H9 (cell line): ENCODE results near the gene NAP1L1. TPM values are rescaled to one million over a fixed set of nuclear protein-coding genes. Genes with fewer than 3 reads are reported as not detected.

Experiments
- DNase-seq: peaks from one replicate; pipeline ENCODE4 v3.0.0-alpha.2; 2017
- H2AFZ ChIP-seq: one replicate; pipeline ENCODE4 v1.6.1; 2013; ENCODE audit warnings: mild to moderate bottlenecking, low read length, control low read depth, moderate library complexity
- H2AK5ac ChIP-seq: 2 replicates; pipeline ENCODE4 v1.6.1; 2013; ENCODE audit warnings: low read length, control low read depth, mixed read lengths; ENCODE audit not compliant: insufficient read length
- H2BK120ac ChIP-seq: one replicate; pipeline ENCODE4 v1.6.1; 2013; ENCODE audit warnings: low read depth, mild to moderate bottlenecking, low read length, control low read depth, inconsistent platforms; ENCODE audit not compliant: poor library complexity, severe bottlenecking
- H2BK12ac ChIP-seq: 2 replicates; pipeline ENCODE4 v1.6.1; 2013; ENCODE audit warnings: low read length, control low read depth, mixed read lengths, low read depth; ENCODE audit not compliant: insufficient read length
- H2BK15ac ChIP-seq: 2 replicates; pipeline ENCODE4 v1.6.1; 2013; ENCODE audit warnings: low read depth, low read length, control low read depth
- H2BK20ac ChIP-seq: one replicate; pipeline ENCODE4 v1.6.1; 2013; ENCODE audit warnings: low read depth, mild to moderate bottlenecking, low read length, control low read depth, inconsistent platforms; ENCODE audit not compliant: poor library complexity, severe bottlenecking
- H2BK5ac ChIP-seq: 2 replicates; pipeline ENCODE4 v1.6.1; 2013; ENCODE audit warnings: low read length, control low read depth, mixed read lengths; ENCODE audit not compliant: insufficient read length
- H3K14ac ChIP-seq: 2 replicates; pipeline ENCODE4 v1.6.1; 2013; ENCODE audit warnings: low read length, control low read depth; ENCODE audit not compliant: insufficient read depth
- H3K18ac ChIP-seq: 2 replicates; pipeline ENCODE4 v1.6.1; 2013; ENCODE audit warnings: low read depth, mild to moderate bottlenecking, mixed read lengths, low read length, control low read depth; ENCODE audit not compliant: insufficient read length
- H3K23ac ChIP-seq: 2 replicates; pipeline ENCODE4 v1.6.1; 2013; ENCODE audit warnings: low read length, control low read depth, mixed read lengths, low read depth; ENCODE audit not compliant: insufficient read length
- H3K23me2 ChIP-seq: 2 replicates; pipeline ENCODE4 v1.6.1; 2013; ENCODE audit warnings: low read depth, mild to moderate bottlenecking, mixed read lengths, low read length, control low read depth; ENCODE audit not compliant: insufficient read length, poor library complexity, severe bottlenecking
- H3K27ac ChIP-seq: 2 replicates; pipeline ENCODE4 v1.5.1; 2013; ENCODE audit warnings: low read length, control low read depth, mixed read lengths, low read depth; ENCODE audit not compliant: insufficient read length
- H3K27me3 ChIP-seq: 2 replicates; pipeline ENCODE4 v1.6.1; 2013; ENCODE audit warnings: low read length, control low read depth, inconsistent platforms; ENCODE audit not compliant: insufficient read depth
- H3K4ac ChIP-seq: 2 replicates; pipeline ENCODE4 v1.6.1; 2013; ENCODE audit warnings: low read depth, mild to moderate bottlenecking, control low read depth, inconsistent platforms, low read length, moderate library complexity
- H3K4me1 ChIP-seq: 2 replicates; pipeline ENCODE4 v1.6.1; 2013; ENCODE audit warnings: low read length, control low read depth, inconsistent platforms; ENCODE audit not compliant: insufficient read depth
- H3K4me2 ChIP-seq: 2 replicates; pipeline ENCODE4 v1.6.1; 2013; ENCODE audit warnings: low read length, control low read depth, mixed read lengths; ENCODE audit not compliant: insufficient read length, insufficient read depth
- H3K56ac ChIP-seq: 2 replicates; pipeline ENCODE4 v1.6.1; 2013; ENCODE audit warnings: low read depth, mild to moderate bottlenecking, mixed read lengths, low read length, control low read depth; ENCODE audit not compliant: insufficient read length
- H3K79me1 ChIP-seq: 2 replicates; pipeline ENCODE4 v1.6.1; 2013; ENCODE audit warnings: low read depth, mild to moderate bottlenecking, moderate library complexity, low read length, control low read depth, inconsistent platforms; ENCODE audit not compliant: insufficient read depth, poor library complexity, severe bottlenecking
- H3K79me2 ChIP-seq: 2 replicates; pipeline ENCODE4 v1.6.1; 2013; ENCODE audit warnings: low read length, control low read depth, inconsistent platforms; ENCODE audit not compliant: insufficient read depth
- H3K9ac ChIP-seq: 2 replicates; pipeline ENCODE4 v1.6.1; 2013; ENCODE audit warnings: low read length, control low read depth, mixed read lengths; ENCODE audit not compliant: insufficient read length; ENCODE audit errors: extremely low read depth
- H3K9me3 ChIP-seq: one replicate; pipeline ENCODE4 v1.6.1; 2013; ENCODE audit warnings: low read depth, low read length, inconsistent platforms; ENCODE audit not compliant: control insufficient read depth
- H3T11ph ChIP-seq: one replicate; pipeline ENCODE4 v1.6.1; 2013; ENCODE audit warnings: mild to moderate bottlenecking, low read length, control low read depth, inconsistent platforms
- H4K20me1 ChIP-seq: one replicate; pipeline ENCODE4 v1.6.1; 2013; ENCODE audit not compliant: control insufficient read depth, insufficient read length, insufficient read depth
- H4K5ac ChIP-seq: 2 replicates; pipeline ENCODE4 v1.6.1; 2013; ENCODE audit warnings: low read depth, mild to moderate bottlenecking, mixed read lengths, low read length, control low read depth; ENCODE audit not compliant: insufficient read length
- H4K8ac ChIP-seq: replicated peaks from 2 replicates; pipeline ENCODE4 v1.6.1; 2013; ENCODE audit warnings: low read length, control low read depth, mixed read lengths, low read depth; ENCODE audit not compliant: insufficient read length
- H4K91ac ChIP-seq: 2 replicates; pipeline ENCODE4 v1.6.1; 2013; ENCODE audit warnings: low read depth, mild to moderate bottlenecking, moderate library complexity, mixed read lengths, low read length, control low read depth; ENCODE audit not compliant: insufficient read length
- H3K27ac Mint-ChIP-seq, 3 experiments: 2 replicates in 2 of 3; 3 replicates in 1 of 3; pipeline ENCODE4 v1.8.0; 2020 to 2021; ENCODE audit warnings: mixed read lengths in 3 of 3, mild to moderate bottlenecking in 1 of 3, moderate library complexity in 1 of 3
- H3K27me3 Mint-ChIP-seq: 2 replicates; pipeline ENCODE4 v1.8.0; 2021; ENCODE audit warnings: low read depth, mild to moderate bottlenecking, moderate library complexity, mixed read lengths
- H3K36me3 Mint-ChIP-seq, 3 experiments: 2 replicates in 2 of 3; 3 replicates in 1 of 3; pipeline ENCODE4 v1.8.0; 2020 to 2021; ENCODE audit warnings: low read depth in 3 of 3, mixed read lengths in 3 of 3; ENCODE audit not compliant: insufficient read depth in 1 of 3
- H3K4me1 Mint-ChIP-seq, 2 experiments: 2 replicates each; pipeline ENCODE4 v1.8.0; 2020; ENCODE audit warnings: mixed read lengths in 2 of 2
- H3K4me3 Mint-ChIP-seq, 2 experiments: 2 replicates in 1 of 2; 3 replicates in 1 of 2; pipeline ENCODE4 v1.8.0; 2020 to 2021; ENCODE audit warnings: mild to moderate bottlenecking in 2 of 2, mixed read lengths in 2 of 2, moderate library complexity in 1 of 2
- H3K9me3 Mint-ChIP-seq, 2 experiments: 2 replicates in 1 of 2; 3 replicates in 1 of 2; pipeline ENCODE4 v1.8.0; 2020; ENCODE audit warnings: mild to moderate bottlenecking in 2 of 2, mixed read lengths in 2 of 2, moderate library complexity in 1 of 2
- CTCF ChIP-seq: fragments of 200-600 bp; sonication (generic); conservative IDR thresholded peaks from 3 replicates; pipeline ENCODE4 v1.8.0; 2021; ENCODE audit warnings: antibody characterized with exemption, mild to moderate bottlenecking
- WGBS: extraction: QIAGEN DNeasy Blood & Tissue Kit; methylation state at CpG from one replicate; pipeline ENCODE4 v1.1.7; 2013; ENCODE audit warnings: missing lambda C conversion rate, low lambda C conversion rate, mixed read lengths; ENCODE audit not compliant: insufficient read length; ENCODE audit errors: extremely low coverage; 5-methylcytosine and 5-hydroxymethylcytosine counted together
- total RNA-seq: library from RNA; stranded (reverse); gene quantifications from 2 replicates; pipeline ENCODE4 v1.2.1, GENCODE V29; 2021

NAP1L1 gene
- total RNA-seq, 1 experiment from 2014 or later: 1,012 TPM

GRCh38 chr12:76075448-76075847 is 9.0 kb downstream of the NAP1L1 start:
- H3K4me1 ChIP-seq: peaks cover 3% of the 10 kb centered on the region; the same call in 1 of the 2 replicates
- no peaks in the 10 kb centered on the region for H3K23me2 ChIP-seq
- no peak overlapping the region for H2BK120ac ChIP-seq
- H3K18ac ChIP-seq: no peak overlapping the region
- no peak overlapping the region for H2BK20ac ChIP-seq
- peaks cover 64 to 71% of the 10 kb centered on the region in 2 experiments for H3K4me1 Mint-ChIP-seq
- H3K27me3 Mint-ChIP-seq: no peaks in the 10 kb centered on the region
- H3K23ac ChIP-seq: no peak overlapping the region
- peaks cover 77% of the 10 kb centered on the region for H3K79me2 ChIP-seq
- H3T11ph ChIP-seq: no peak overlapping the region
- no peak overlapping the region for H2AK5ac ChIP-seq
- H2BK5ac ChIP-seq: no peak overlapping the region
- no peak for TF ChIP-seq CTCF
- no peak overlapping the region for H2AFZ ChIP-seq
- H3K4me2 ChIP-seq: no peak overlapping the region
- H4K20me1 ChIP-seq: no peaks in the 10 kb centered on the region
- no peak overlapping the region for H3K27ac ChIP-seq
- no peak overlapping the region for H4K8ac ChIP-seq
- no peak overlapping the region for H3K4me3 Mint-ChIP-seq
- DNase-seq: no peak
- H3K9me3 ChIP-seq: no peaks in the 10 kb centered on the region
- H4K5ac ChIP-seq: no peak overlapping the region
- H4K91ac ChIP-seq: no peak overlapping the region
- H3K79me1 ChIP-seq: peaks cover 2% of the 10 kb centered on the region
- no peaks in the 10 kb centered on the region for H3K27me3 ChIP-seq
- no peak overlapping the region for H3K56ac ChIP-seq
- H2BK12ac ChIP-seq: no peak overlapping the region
- no peak overlapping the region for H2BK15ac ChIP-seq
- H3K9me3 Mint-ChIP-seq: no peaks in the 10 kb centered on the region
- no CpG with 5 or more reads among the region's 1 CpG for WGBS
- no peak overlapping the region for H3K14ac ChIP-seq
- no peak overlapping the region for H3K9ac ChIP-seq
- H3K27ac Mint-ChIP-seq: peak overlapping the region in 2 of 3 experiments; percentile 76 to 83; a peak in 2 of 7 replicates
- no peak overlapping the region for H3K4ac ChIP-seq
- H3K36me3 Mint-ChIP-seq: peaks cover 18 to 48% (median 44%) of the 10 kb centered on the region in 3 experiments
